ENCODE results near the gene SLC39A11.
A peak's percentile ranks its signal among the peaks of the same experiment; 100 is the strongest.
"Not testable (repeated sequence)": the region's sequence is repeated elsewhere in the genome, so short reads cannot be mapped to it uniquely, and the experiment has no call there.

SLC39A11 gene

GRCh38 chr17:72862276-72862999, 230.1 kb downstream of the SLC39A11 start:
- DNase-seq, result no peak

- DNase-seq, result no peak
Measured at GRCh38 chr17:72861811-72862210, 230.7 kb downstream of the SLC39A11 start.

- DNase-seq, result no peak
Measured at GRCh38 chr17:72860778-72861177, 231.7 kb downstream of the SLC39A11 start.

- DNase-seq, result no peak
Measured at GRCh38 chr17:72858826-72859495, 233.5 kb downstream of the SLC39A11 start.

- DNase-seq, result peak in 1 of 2 experiments; percentile 12
Measured at GRCh38 chr17:72853440-72854415, 238.8 kb downstream of the SLC39A11 start.

GRCh38 chr17:72852277-72852938, 240.1 kb downstream of the SLC39A11 start:
- DNase-seq, result no peak

GRCh38 chr17:72850410-72851118, 241.9 kb downstream of the SLC39A11 start:
- no peak for DNase-seq

GRCh38 chr17:72846399-72846798, 246.1 kb downstream of the SLC39A11 start:
- peak in 1 of 2 experiments; percentile 52 for DNase-seq

GRCh38 chr17:72843591-72843990, 248.9 kb downstream of the SLC39A11 start:
- DNase-seq, result no peak

GRCh38 chr17:72840019-72840418, 252.5 kb downstream of the SLC39A11 start:
- DNase-seq, result no peak

- DNase-seq, result no peak
Measured at GRCh38 chr17:72839131-72839725, 253.3 kb downstream of the SLC39A11 start.

- DNase-seq, result no peak
Measured at GRCh38 chr17:72838581-72838980, 253.9 kb downstream of the SLC39A11 start.

- DNase-seq, result no peak
Measured at GRCh38 chr17:72838068-72838467, 254.4 kb downstream of the SLC39A11 start.

GRCh38 chr17:72837335-72837734, 255.2 kb downstream of the SLC39A11 start:
- no peak for DNase-seq

- DNase-seq, result no peak
Measured at GRCh38 chr17:72833128-72833765, 259.2 kb downstream of the SLC39A11 start.

GRCh38 chr17:72832306-72832705, 260.2 kb downstream of the SLC39A11 start:
- no peak for DNase-seq

- no peak for DNase-seq
Measured at GRCh38 chr17:72829883-72830282, 262.6 kb downstream of the SLC39A11 start.

GRCh38 chr17:72826602-72827001, 265.9 kb downstream of the SLC39A11 start:
- no peak for DNase-seq

- DNase-seq, result not testable (repeated sequence)
Measured at GRCh38 chr17:72826059-72826458, 266.4 kb downstream of the SLC39A11 start.

GRCh38 chr17:72825218-72825617, 267.3 kb downstream of the SLC39A11 start:
- DNase-seq, result no peak

- not testable (repeated sequence) for DNase-seq
Measured at GRCh38 chr17:72824267-72824666, 268.2 kb downstream of the SLC39A11 start.
